ENCODE data around the gene PGM2L1.

- TF ChIP-seq, protein P1, sequence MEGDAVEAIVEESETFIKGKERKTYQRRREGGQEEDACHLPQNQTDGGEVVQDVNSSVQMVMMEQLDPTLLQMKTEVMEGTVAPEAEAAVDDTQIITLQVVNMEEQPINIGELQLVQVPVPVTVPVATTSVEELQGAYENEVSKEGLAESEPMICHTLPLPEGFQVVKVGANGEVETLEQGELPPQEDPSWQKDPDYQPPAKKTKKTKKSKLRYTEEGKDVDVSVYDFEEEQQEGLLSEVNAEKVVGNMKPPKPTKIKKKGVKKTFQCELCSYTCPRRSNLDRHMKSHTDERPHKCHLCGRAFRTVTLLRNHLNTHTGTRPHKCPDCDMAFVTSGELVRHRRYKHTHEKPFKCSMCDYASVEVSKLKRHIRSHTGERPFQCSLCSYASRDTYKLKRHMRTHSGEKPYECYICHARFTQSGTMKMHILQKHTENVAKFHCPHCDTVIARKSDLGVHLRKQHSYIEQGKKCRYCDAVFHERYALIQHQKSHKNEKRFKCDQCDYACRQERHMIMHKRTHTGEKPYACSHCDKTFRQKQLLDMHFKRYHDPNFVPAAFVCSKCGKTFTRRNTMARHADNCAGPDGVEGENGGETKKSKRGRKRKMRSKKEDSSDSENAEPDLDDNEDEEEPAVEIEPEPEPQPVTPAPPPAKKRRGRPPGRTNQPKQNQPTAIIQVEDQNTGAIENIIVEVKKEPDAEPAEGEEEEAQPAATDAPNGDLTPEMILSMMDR (conservative IDR thresholded peaks at IDR 0.05; ENCODE audit: low read depth in 2 of 2), result no peak
- TF ChIP-seq EZH2 (IDR thresholded peaks at IDR 0.05; ENCODE audit: low read depth, unreplicated experiment) (no peak), POLR2AphosphoS5 (IDR thresholded peaks at IDR 0.05; ENCODE audit: low read depth) (no peak), REST (IDR thresholded peaks at IDR 0.05; ENCODE audit: unreplicated experiment) (no peak)
- TF ChIP-seq, protein P2, sequence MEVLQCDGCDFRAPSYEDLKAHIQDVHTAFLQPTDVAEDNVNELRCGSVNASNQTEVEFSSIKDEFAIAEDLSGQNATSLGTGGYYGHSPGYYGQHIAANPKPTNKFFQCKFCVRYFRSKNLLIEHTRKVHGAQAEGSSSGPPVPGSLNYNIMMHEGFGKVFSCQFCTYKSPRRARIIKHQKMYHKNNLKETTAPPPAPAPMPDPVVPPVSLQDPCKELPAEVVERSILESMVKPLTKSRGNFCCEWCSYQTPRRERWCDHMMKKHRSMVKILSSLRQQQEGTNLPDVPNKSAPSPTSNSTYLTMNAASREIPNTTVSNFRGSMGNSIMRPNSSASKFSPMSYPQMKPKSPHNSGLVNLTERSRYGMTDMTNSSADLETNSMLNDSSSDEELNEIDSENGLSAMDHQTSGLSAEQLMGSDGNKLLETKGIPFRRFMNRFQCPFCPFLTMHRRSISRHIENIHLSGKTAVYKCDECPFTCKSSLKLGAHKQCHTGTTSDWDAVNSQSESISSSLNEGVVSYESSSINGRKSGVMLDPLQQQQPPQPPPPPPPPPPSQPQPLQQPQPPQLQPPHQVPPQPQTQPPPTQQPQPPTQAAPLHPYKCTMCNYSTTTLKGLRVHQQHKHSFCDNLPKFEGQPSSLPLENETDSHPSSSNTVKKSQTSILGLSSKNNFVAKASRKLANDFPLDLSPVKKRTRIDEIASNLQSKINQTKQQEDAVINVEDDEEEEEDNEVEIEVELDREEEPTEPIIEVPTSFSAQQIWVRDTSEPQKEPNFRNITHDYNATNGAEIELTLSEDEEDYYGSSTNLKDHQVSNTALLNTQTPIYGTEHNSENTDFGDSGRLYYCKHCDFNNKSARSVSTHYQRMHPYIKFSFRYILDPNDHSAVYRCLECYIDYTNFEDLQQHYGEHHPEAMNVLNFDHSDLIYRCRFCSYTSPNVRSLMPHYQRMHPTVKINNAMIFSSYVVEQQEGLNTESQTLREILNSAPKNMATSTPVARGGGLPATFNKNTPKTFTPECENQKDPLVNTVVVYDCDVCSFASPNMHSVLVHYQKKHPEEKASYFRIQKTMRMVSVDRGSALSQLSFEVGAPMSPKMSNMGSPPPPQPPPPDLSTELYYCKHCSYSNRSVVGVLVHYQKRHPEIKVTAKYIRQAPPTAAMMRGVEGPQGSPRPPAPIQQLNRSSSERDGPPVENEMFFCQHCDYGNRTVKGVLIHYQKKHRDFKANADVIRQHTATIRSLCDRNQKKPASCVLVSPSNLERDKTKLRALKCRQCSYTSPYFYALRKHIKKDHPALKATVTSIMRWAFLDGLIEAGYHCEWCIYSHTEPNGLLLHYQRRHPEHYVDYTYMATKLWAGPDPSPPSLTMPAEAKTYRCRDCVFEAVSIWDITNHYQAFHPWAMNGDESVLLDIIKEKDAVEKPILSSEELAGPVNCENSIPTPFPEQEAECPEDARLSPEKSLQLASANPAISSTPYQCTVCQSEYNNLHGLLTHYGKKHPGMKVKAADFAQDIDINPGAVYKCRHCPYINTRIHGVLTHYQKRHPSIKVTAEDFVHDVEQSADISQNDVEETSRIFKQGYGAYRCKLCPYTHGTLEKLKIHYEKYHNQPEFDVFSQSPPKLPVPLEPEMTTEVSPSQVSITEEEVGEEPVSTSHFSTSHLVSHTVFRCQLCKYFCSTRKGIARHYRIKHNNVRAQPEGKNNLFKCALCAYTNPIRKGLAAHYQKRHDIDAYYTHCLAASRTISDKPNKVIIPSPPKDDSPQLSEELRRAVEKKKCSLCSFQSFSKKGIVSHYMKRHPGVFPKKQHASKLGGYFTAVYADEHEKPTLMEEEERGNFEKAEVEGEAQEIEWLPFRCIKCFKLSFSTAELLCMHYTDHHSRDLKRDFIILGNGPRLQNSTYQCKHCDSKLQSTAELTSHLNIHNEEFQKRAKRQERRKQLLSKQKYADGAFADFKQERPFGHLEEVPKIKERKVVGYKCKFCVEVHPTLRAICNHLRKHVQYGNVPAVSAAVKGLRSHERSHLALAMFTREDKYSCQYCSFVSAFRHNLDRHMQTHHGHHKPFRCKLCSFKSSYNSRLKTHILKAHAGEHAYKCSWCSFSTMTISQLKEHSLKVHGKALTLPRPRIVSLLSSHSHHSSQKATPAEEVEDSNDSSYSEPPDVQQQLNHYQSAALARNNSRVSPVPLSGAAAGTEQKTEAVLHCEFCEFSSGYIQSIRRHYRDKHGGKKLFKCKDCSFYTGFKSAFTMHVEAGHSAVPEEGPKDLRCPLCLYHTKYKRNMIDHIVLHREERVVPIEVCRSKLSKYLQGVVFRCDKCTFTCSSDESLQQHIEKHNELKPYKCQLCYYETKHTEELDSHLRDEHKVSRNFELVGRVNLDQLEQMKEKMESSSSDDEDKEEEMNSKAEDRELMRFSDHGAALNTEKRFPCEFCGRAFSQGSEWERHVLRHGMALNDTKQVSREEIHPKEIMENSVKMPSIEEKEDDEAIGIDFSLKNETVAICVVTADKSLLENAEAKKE (CRISPR knock-in tag; IDR thresholded peaks at IDR 0.05), result no peak
These were observed 79.8 kb downstream of the PGM2L1 start for GRCh38 chr11:74318241-74318932.
